HepG2 (cell line): ENCODE results near the gene RERE. TPM values are rescaled to one million over a fixed set of nuclear protein-coding genes. Genes with fewer than 3 reads are reported as not detected.

Experiments used
- ARNT2 ChIP-seq: sonication (generic); formaldehyde crosslinking; IDR thresholded peaks from 2 replicates; pipeline ENCODE4 v1.8.0; 2022; ENCODE audit warnings: mild to moderate bottlenecking, low read depth, missing genetic modification reagents, moderate library complexity
- ATF7-NPFF ChIP-seq: sonication (generic); formaldehyde crosslinking; IDR thresholded peaks from 2 replicates; pipeline ENCODE4 v1.8.1; 2023; ENCODE audit warnings: mild to moderate bottlenecking, low read depth, missing genetic modification reagents, moderate library complexity
- ELF3 ChIP-seq: IDR thresholded peaks from 2 replicates; pipeline ENCODE4 v1.6.1; 2016; ENCODE audit warnings: missing genetic modification reagents, missing compliant biosample characterization
- GATAD1 ChIP-seq: IDR thresholded peaks from 2 replicates; pipeline ENCODE4 v1.6.1; 2016; ENCODE audit warnings: missing genetic modification reagents, missing compliant biosample characterization
- KDM4B ChIP-seq: sonication (generic); formaldehyde crosslinking; IDR thresholded peaks from 2 replicates; pipeline ENCODE4 v1.4.0; 2020; ENCODE audit warnings: missing genetic modification reagents
- SRSF9 ChIP-seq: fragments of 200-400 bp; formaldehyde crosslinking; IDR thresholded peaks from 2 replicates; pipeline ENCODE4 v1.6.1; 2018; ENCODE audit warnings: borderline replicate concordance, mild to moderate bottlenecking, low read depth, low read length; ENCODE audit not compliant: insufficient read depth, poor library complexity, severe bottlenecking
- TCF12 ChIP-seq, 2 experiments: fragments of 450-650 bp in 1 of 2; sonication (generic) in 1 of 2; formaldehyde crosslinking in 1 of 2; IDR thresholded peaks; 2 replicates each; pipeline versions ENCODE4 v1.6.1 to v1.8.0; 2017 to 2022; ENCODE audit warnings: antibody characterized with exemption in 1 of 2, mild to moderate bottlenecking in 1 of 2, missing genetic modification reagents in 1 of 2, moderate library complexity in 1 of 2
- ZNF274 ChIP-seq: sonication (generic); formaldehyde crosslinking; IDR thresholded peaks from 2 replicates; pipeline ENCODE4 v1.5.1; 2020; ENCODE audit warnings: mild to moderate bottlenecking, missing genetic modification reagents
- ZNF335 ChIP-seq: sonication (generic); formaldehyde crosslinking; IDR thresholded peaks from 2 replicates; pipeline ENCODE4 v1.4.0; 2020; ENCODE audit warnings: missing genetic modification reagents
- ZNF546 ChIP-seq: sonication (generic); formaldehyde crosslinking; conservative IDR thresholded peaks from 2 replicates; pipeline ENCODE4 v1.8.1; 2023; ENCODE audit warnings: mild to moderate bottlenecking, missing genetic modification reagents
- ZNF563 ChIP-seq: sonication (generic); formaldehyde crosslinking; IDR thresholded peaks from 2 replicates; pipeline ENCODE4 v1.8.0; 2022; ENCODE audit warnings: mild to moderate bottlenecking, moderate library complexity, missing genetic modification reagents
- ZNF614 ChIP-seq: IDR thresholded peaks from 2 replicates; pipeline ENCODE4 v1.6.1; 2018; ENCODE audit warnings: missing biosample characterization, missing genetic modification reagents, inconsistent platforms, borderline replicate concordance
- ZNF772 ChIP-seq: sonication (generic); formaldehyde crosslinking; IDR thresholded peaks from 2 replicates; pipeline ENCODE4 v1.5.0; 2020; ENCODE audit warnings: mild to moderate bottlenecking, missing genetic modification reagents
- ZNF792 ChIP-seq: IDR thresholded peaks from 2 replicates; pipeline ENCODE4 v1.6.1; 2016
- polyA plus RNA-seq, 8 experiments: library from polyadenylated mRNA; depleted of rRNA in 3 of 8; stranded (reverse) in 7 of 8; unstranded in 1 of 8; fragments of >200 nt; fragmentation: Illumina TruSeq in 4 of 8; extraction: Trizol in 4 of 8; gene quantifications; 2 replicates each; pipeline versions ENCODE4 v1.2.1 to v1.2.3, GENCODE V29; 2011 to 2016; ENCODE audit warnings: low read depth in 4 of 8, missing spikeins in 1 of 8, mixed read lengths in 1 of 8; ENCODE audit not compliant: insufficient read depth in 1 of 8
- total RNA-seq, 5 experiments: library from RNA; depleted of rRNA; stranded (reverse); fragments of >200 nt; fragmentation: Illumina TruSeq; extraction: Trizol; gene quantifications; 2 replicates each; pipeline ENCODE4 v1.2.3, GENCODE V29; 2016; ENCODE audit warnings: low read depth in 1 of 5
- TF ChIP-seq, protein P1 (sequence below): sonication (generic); formaldehyde crosslinking; IDR thresholded peaks from 2 replicates; pipeline ENCODE4 v1.4.0; 2020; ENCODE audit warnings: low read depth, mild to moderate bottlenecking, missing genetic modification reagents
- TF ChIP-seq, protein P2 (sequence below): sonication (generic); formaldehyde crosslinking; IDR thresholded peaks from 2 replicates; pipeline ENCODE4 v1.4.0; 2020; ENCODE audit warnings: missing genetic modification reagents, low read depth, mild to moderate bottlenecking, borderline replicate concordance
- TF ChIP-seq, protein P3 (sequence below): sonication (generic); formaldehyde crosslinking; IDR thresholded peaks from 2 replicates; pipeline ENCODE4 v1.8.0; 2022; ENCODE audit warnings: low read depth, missing genetic modification reagents
- TF ChIP-seq, protein P4 (sequence below): sonication (generic); IDR thresholded peaks from 2 replicates; pipeline ENCODE4 v1.6.1; 2016; ENCODE audit warnings: low read depth, borderline replicate concordance
- TF ChIP-seq, protein P5 (sequence below): IDR thresholded peaks from 2 replicates; pipeline ENCODE4 v1.6.1; 2016; ENCODE audit warnings: mild to moderate bottlenecking, missing biosample characterization, missing genetic modification reagents
- TF ChIP-seq, protein P6 (sequence below): IDR thresholded peaks from 2 replicates; pipeline ENCODE4 v1.6.1; 2016; ENCODE audit warnings: low read depth

Gene RERE
- total and polyA plus RNA-seq, 2 of the 13 experiments (the other 11 are each of a cell fraction or from before 2014, with no cell fraction given) = 18.3 to 21.9 TPM

DNA sequence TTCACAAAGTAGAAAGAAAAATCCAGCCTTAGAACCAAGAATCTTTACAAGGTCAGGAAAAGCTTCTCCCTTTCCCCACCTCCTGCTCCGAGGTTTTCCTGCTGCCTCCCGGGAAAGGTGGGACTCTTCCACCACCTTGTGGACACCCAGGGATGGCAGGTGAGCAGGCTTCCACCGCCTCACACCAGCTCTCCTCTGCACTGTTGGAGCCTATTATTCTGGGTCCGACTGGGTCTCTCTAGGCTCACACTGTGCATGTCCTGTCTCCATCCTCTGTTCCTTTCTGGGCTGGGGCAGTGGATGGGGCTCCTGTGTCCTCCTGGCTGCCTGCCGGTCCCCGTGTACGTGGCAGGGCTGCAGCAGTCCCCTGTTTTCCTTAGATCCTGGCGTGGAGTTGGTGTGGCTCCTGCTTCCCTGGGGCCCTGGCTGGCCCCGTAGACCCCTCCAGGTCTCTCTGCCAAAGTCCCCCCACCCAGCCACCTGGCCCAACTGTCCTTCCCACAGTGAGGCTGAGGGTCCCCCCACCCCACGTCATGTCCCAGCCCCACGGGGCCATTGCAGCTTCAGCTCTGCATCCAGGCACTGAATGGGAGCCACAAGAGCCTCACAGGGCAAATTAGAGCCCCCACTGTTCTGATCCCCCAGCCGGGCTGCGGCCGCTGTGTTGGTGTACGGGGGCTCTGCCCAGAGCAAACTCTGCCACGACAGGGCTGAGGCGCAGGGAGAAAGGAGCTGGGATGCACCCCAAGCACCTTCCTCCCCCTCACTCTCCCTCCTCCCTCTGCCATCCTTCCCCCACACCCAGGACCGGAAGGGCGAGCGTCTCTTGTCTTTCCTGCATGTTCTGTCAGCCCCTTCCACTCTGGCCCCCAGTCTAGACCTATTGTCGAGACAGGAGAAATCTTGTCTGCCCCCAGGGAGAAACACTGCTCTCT, 502.8 kb downstream of the RERE start (continued):
- TF ChIP-seq, protein P1, sequence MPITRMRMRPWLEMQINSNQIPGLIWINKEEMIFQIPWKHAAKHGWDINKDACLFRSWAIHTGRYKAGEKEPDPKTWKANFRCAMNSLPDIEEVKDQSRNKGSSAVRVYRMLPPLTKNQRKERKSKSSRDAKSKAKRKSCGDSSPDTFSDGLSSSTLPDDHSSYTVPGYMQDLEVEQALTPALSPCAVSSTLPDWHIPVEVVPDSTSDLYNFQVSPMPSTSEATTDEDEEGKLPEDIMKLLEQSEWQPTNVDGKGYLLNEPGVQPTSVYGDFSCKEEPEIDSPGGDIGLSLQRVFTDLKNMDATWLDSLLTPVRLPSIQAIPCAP (CRISPR knock-in tag) = no peak
- TF ChIP-seq ATF7-NPFF (CRISPR knock-in tag) (no peak), TCF12 (IDR thresholded peaks at IDR 0.05) (no peak), TCF12 (CRISPR knock-in tag; IDR thresholded peaks at IDR 0.05) (no peak), ZNF335 (CRISPR knock-in tag) (0 out of 2 replicates have a peak, but pooled peaks have one; percentile 29), ZNF614 (CRISPR knock-in tag) (0 out of 2 replicates have a peak, but pooled peaks have one; percentile 46), ZNF772 (CRISPR knock-in tag) (no peak), ZNF563 (no peak), KDM4B (CRISPR knock-in tag) (0 out of 2 replicates have a peak, but pooled peaks have one; percentile 62), ZNF792 (peak; percentile 53; the same call in 1 of the 2 replicates), ELF3 (peak; percentile 70; the same call in 1 of the 2 replicates), SRSF9 (no peak), GATAD1 (CRISPR knock-in tag) (no peak), ARNT2 (CRISPR knock-in tag) (no peak), ZNF274 (CRISPR knock-in tag) (peak; percentile 42; the same call in 1 of the 2 replicates), ZNF546 (no peak)
- TF ChIP-seq, protein P2, sequence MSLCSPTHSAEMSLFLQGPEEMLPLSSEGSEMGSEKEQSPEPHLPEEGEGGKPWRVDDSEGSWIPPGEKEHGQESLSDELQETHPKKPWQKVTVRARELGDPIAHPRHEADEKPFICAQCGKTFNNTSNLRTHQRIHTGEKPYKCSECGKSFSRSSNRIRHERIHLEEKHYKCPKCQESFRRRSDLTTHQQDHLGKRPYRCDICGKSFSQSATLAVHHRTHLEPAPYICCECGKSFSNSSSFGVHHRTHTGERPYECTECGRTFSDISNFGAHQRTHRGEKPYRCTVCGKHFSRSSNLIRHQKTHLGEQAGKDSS (CRISPR knock-in tag) = peak; percentile 14; the same call in 1 of the 2 replicates
- TF ChIP-seq, protein P3, sequence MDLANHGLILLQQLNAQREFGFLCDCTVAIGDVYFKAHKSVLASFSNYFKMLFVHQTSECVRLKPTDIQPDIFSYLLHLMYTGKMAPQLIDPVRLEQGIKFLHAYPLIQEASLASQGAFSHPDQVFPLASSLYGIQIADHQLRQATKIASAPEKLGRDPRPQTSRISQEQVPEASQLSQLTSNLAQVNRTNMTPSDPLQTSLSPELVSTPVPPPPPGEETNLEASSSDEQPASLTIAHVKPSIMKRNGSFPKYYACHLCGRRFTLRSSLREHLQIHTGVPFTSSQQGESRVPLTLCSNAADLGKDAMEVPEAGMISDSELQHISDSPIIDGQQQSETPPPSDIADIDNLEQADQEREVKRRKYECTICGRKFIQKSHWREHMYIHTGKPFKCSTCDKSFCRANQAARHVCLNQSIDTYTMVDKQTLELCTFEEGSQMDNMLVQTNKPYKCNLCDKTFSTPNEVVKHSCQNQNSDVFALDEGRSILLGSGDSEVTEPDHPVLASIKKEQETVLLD (CRISPR knock-in tag) = no peak
- TF ChIP-seq, protein P4, sequence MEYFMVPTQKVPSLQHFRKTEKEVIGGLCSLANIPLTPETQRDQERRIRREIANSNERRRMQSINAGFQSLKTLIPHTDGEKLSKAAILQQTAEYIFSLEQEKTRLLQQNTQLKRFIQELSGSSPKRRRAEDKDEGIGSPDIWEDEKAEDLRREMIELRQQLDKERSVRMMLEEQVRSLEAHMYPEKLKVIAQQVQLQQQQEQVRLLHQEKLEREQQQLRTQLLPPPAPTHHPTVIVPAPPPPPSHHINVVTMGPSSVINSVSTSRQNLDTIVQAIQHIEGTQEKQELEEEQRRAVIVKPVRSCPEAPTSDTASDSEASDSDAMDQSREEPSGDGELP = no peak
- TF ChIP-seq, protein P5, sequence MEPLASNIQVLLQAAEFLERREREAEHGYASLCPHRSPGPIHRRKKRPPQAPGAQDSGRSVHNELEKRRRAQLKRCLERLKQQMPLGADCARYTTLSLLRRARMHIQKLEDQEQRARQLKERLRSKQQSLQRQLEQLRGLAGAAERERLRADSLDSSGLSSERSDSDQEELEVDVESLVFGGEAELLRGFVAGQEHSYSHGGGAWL (CRISPR knock-in tag) = peak; percentile 14; the same call in 1 of the 2 replicates
- TF ChIP-seq, protein P6, sequence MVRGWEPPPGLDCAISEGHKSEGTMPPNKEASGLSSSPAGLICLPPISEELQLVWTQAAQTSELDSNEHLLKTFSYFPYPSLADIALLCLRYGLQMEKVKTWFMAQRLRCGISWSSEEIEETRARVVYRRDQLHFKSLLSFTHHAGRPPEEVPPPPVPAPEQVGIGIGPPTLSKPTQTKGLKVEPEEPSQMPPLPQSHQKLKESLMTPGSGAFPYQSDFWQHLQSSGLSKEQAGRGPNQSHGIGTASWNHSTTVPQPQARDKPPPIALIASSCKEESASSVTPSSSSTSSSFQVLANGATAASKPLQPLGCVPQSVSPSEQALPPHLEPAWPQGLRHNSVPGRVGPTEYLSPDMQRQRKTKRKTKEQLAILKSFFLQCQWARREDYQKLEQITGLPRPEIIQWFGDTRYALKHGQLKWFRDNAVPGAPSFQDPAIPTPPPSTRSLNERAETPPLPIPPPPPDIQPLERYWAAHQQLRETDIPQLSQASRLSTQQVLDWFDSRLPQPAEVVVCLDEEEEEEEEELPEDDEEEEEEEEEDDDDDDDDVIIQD (CRISPR knock-in tag) = no peak
